ENCODE results near the gene VEPH1. TPM values are rescaled to one million over a fixed set of nuclear protein-coding genes. Genes with fewer than 3 reads are reported as not detected.

VEPH1 gene
- total RNA-seq, 4 donors from 2014 or later, result 5.8 TPM; not detected in 3

- no peaks in the 10 kb centered on the region for H3K4me1 ChIP-seq
- H3K4me3 ChIP-seq, result no peak overlapping the region
- DNase-seq, result no peak
- no peak overlapping the region for H3K27ac ChIP-seq
- no peaks in the 10 kb centered on the region for H3K9me3 ChIP-seq
- H3K36me3 ChIP-seq, result no peaks in the 10 kb centered on the region
- no peaks in the 10 kb centered on the region for H3K27me3 ChIP-seq
- no peak for TF ChIP-seq POLR2A (IDR thresholded peaks at IDR 0.05)
- no peak for TF ChIP-seq CTCF (IDR thresholded peaks at IDR 0.05)
These were observed 26.5 kb upstream of the VEPH1 start for GRCh38 chr3:157529751-157530150.

DNA sequence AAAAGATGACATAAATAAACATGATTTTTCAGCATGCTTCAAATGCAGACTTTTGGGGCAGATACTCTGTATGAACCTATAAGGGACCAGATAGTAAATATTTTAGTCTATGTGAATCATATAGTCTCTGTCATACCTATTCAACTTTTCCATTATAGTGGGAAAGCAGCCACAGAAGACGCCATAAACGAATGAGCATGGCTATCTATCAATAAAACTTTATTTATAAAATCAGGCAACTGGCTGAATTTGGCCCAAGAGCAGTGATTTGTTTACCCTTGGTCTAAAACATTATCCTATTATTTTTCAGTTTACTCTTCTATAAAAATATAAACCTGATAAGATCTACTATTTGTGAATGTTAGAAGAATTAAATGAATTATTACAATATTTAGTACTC lies 25.9 kb upstream of the VEPH1 start:
- TF ChIP-seq POLR2A (IDR thresholded peaks at IDR 0.05), result no peak
- TF ChIP-seq CTCF (IDR thresholded peaks at IDR 0.05), result no peak
- H3K4me1 ChIP-seq, result no peaks in the 10 kb centered on the region
- H3K9me3 ChIP-seq, result no peaks in the 10 kb centered on the region
- no peak overlapping the region for H3K27ac ChIP-seq
- no peaks in the 10 kb centered on the region for H3K36me3 ChIP-seq
- no peaks in the 10 kb centered on the region for H3K27me3 ChIP-seq
- no peak overlapping the region for H3K4me3 ChIP-seq
- DNase-seq, result no peak

- Histone ChIP-seq H3K27me3 (no peaks in the 10 kb centered on the region), H3K36me3 (no peaks in the 10 kb centered on the region), H3K4me3 (no peak overlapping the region), H3K4me1 (no peaks in the 10 kb centered on the region), H3K27ac (no peak overlapping the region), H3K9me3 (no peaks in the 10 kb centered on the region)
- DNase-seq, result no peak
- TF ChIP-seq CTCF (IDR thresholded peaks at IDR 0.05), result no peak
- no peak for TF ChIP-seq POLR2A (IDR thresholded peaks at IDR 0.05)
These were observed 24.1 kb upstream of the VEPH1 start for GRCh38 chr3:157527131-157527881.

GRCh38 chr3:157526036-157526435 lies 22.8 kb upstream of the VEPH1 start:
- Histone ChIP-seq H3K4me1 (no peaks in the 10 kb centered on the region), H3K27ac (no peak overlapping the region), H3K4me3 (no peak overlapping the region), H3K36me3 (no peaks in the 10 kb centered on the region), H3K9me3 (no peaks in the 10 kb centered on the region), H3K27me3 (no peaks in the 10 kb centered on the region)
- no peak for TF ChIP-seq POLR2A (IDR thresholded peaks at IDR 0.05)
- no peak for DNase-seq

- Histone ChIP-seq H3K27me3 (no peaks in the 10 kb centered on the region), H3K4me1 (no peaks in the 10 kb centered on the region), H3K9me3 (no peaks in the 10 kb centered on the region), H3K36me3 (no peaks in the 10 kb centered on the region), H3K4me3 (no peak overlapping the region), H3K27ac (no peak overlapping the region)
- DNase-seq, result no peak
- no peak for TF ChIP-seq CTCF (IDR thresholded peaks at IDR 0.05)
- no peak for TF ChIP-seq POLR2A (IDR thresholded peaks at IDR 0.05)
These were observed 20.6 kb upstream of the VEPH1 start for GRCh38 chr3:157523814-157524213.

- Histone ChIP-seq H3K27ac (no peak overlapping the region), H3K36me3 (no peaks in the 10 kb centered on the region), H3K9me3 (no peaks in the 10 kb centered on the region), H3K4me1 (no peaks in the 10 kb centered on the region), H3K27me3 (no peaks in the 10 kb centered on the region), H3K4me3 (no peak overlapping the region)
- TF ChIP-seq CTCF (IDR thresholded peaks at IDR 0.05) (no peak), POLR2A (IDR thresholded peaks at IDR 0.05) (no peak)
- no peak for DNase-seq
These were observed 19.4 kb upstream of the VEPH1 start for GRCh38 chr3:157522648-157523047.

Data from Peyer's patch (tissue), 4 donors.